GM19239 (cell line): ENCODE data around the gene ELFN2.
"Not testable (repeated sequence)": the region's sequence is repeated elsewhere in the genome, so short reads cannot be mapped to it uniquely, and the experiment has no call there.

ENCODE experiments used
- DNase-seq: peaks from one replicate; pipeline ENCODE4 v3.0.0; 2011; ENCODE audit warnings: low spot score; ENCODE audit not compliant: insufficient read length
- FAIRE-seq: peaks from 2 replicates; lab custom pipeline; 2011; peaks lifted over from hg19 to GRCh38; lab: Jason Lieb, UNC

ELFN2 gene

GRCh38 chr22:37413546-37413945 lies 13.7 kb downstream of the ELFN2 start:
- DNase-seq (no peak), FAIRE-seq (no peak)

- no peak for FAIRE-seq
- no peak for DNase-seq
Measured at GRCh38 chr22:37412495-37413250, 14.6 kb downstream of the ELFN2 start.

- FAIRE-seq (no peak), DNase-seq (no peak)
Measured at GRCh38 chr22:37411655-37412054, 15.6 kb downstream of the ELFN2 start.

- DNase-seq (no peak), FAIRE-seq (no peak)
Measured at GRCh38 chr22:37410174-37411055, 16.9 kb downstream of the ELFN2 start.

- DNase-seq (no peak), FAIRE-seq (no peak)
Measured at GRCh38 chr22:37409459-37410050, 17.7 kb downstream of the ELFN2 start.

- no peak for FAIRE-seq
- no peak for DNase-seq
Measured at GRCh38 chr22:37409031-37409430, 18.2 kb downstream of the ELFN2 start.

- DNase-seq, result no peak
- FAIRE-seq, result no peak
Measured at GRCh38 chr22:37407856-37408255, 19.4 kb downstream of the ELFN2 start.

GRCh38 chr22:37406441-37407235 lies 20.6 kb downstream of the ELFN2 start:
- FAIRE-seq (no peak), DNase-seq (no peak)

GRCh38 chr22:37404091-37404490 lies 23.2 kb downstream of the ELFN2 start:
- FAIRE-seq, result no peak
- DNase-seq, result no peak

GRCh38 chr22:37403267-37403960 lies 23.9 kb downstream of the ELFN2 start:
- FAIRE-seq (no peak), DNase-seq (no peak)

- FAIRE-seq, result no peak
- DNase-seq, result no peak
Measured at GRCh38 chr22:37402184-37402506, 25.1 kb downstream of the ELFN2 start.

- no peak for FAIRE-seq
- no peak for DNase-seq
Measured at GRCh38 chr22:37401401-37402183, 25.7 kb downstream of the ELFN2 start.

GRCh38 chr22:37400719-37401118 lies 26.6 kb downstream of the ELFN2 start:
- FAIRE-seq, result no peak
- DNase-seq, result no peak

- DNase-seq, FAIRE-seq: not testable (repeated sequence)
Measured at GRCh38 chr22:37399457-37399856, 27.8 kb downstream of the ELFN2 start.

GRCh38 chr22:37397226-37397625 lies 30.1 kb downstream of the ELFN2 start:
- FAIRE-seq (no peak), DNase-seq (no peak)

GRCh38 chr22:37396488-37397084 lies 30.7 kb downstream of the ELFN2 start:
- FAIRE-seq, result no peak
- DNase-seq, result no peak

- no peak for FAIRE-seq
- DNase-seq, result no peak
Measured at GRCh38 chr22:37394341-37394740, 32.9 kb downstream of the ELFN2 start.

- FAIRE-seq, result no peak
- DNase-seq, result no peak
Measured at GRCh38 chr22:37393746-37394145, 33.5 kb downstream of the ELFN2 start.
